Mesendoderm (in vitro differentiated cells): Measurements from ENCODE around the gene GAB2.

ENCODE experiments used
- DNase-seq: peaks from one replicate; pipeline ENCODE4 v3.0.0; 2013
- H2AK5ac ChIP-seq: 2 replicates; pipeline ENCODE4 v1.6.1; 2013; ENCODE audit warnings: low read length, inconsistent platforms
- H2BK120ac ChIP-seq: 2 replicates; pipeline ENCODE4 v1.6.1; 2013; ENCODE audit warnings: low read depth, mild to moderate bottlenecking, low read length, moderate library complexity, mixed read lengths
- H2BK15ac ChIP-seq: replicated peaks from 2 replicates; pipeline ENCODE4 v1.6.1; 2013; ENCODE audit warnings: low read depth, mild to moderate bottlenecking, moderate library complexity
- H2BK5ac ChIP-seq: 2 replicates; pipeline ENCODE4 v1.6.1; 2013; ENCODE audit warnings: low read length, inconsistent platforms
- H3K18ac ChIP-seq: 2 replicates; pipeline ENCODE4 v1.6.1; 2013; ENCODE audit warnings: mild to moderate bottlenecking, low read length, mixed read lengths
- H3K23ac ChIP-seq: one replicate; pipeline ENCODE4 v1.6.1; 2013; ENCODE audit warnings: low read length
- H3K27ac ChIP-seq: 2 replicates; pipeline ENCODE4 v1.5.1; 2013; ENCODE audit warnings: low read depth, mild to moderate bottlenecking, inconsistent platforms, low read length, moderate library complexity
- H3K27me3 ChIP-seq: 2 replicates; pipeline ENCODE4 v1.6.1; 2013; ENCODE audit warnings: low read length, control low read depth, mild to moderate bottlenecking, inconsistent platforms; ENCODE audit not compliant: insufficient read depth, poor library complexity
- H3K36me3 ChIP-seq: 2 replicates; pipeline ENCODE4 v1.6.1; 2013; ENCODE audit warnings: low read length, inconsistent platforms; ENCODE audit not compliant: control insufficient read depth, insufficient read depth
- H3K4ac ChIP-seq: one replicate; pipeline ENCODE4 v1.6.1; 2013; ENCODE audit warnings: low read depth, mild to moderate bottlenecking, low read length, moderate library complexity
- H3K4me1 ChIP-seq: 2 replicates; pipeline ENCODE4 v1.6.1; 2013; ENCODE audit warnings: low read depth, low read length, inconsistent platforms; ENCODE audit not compliant: control insufficient read depth
- H3K4me2 ChIP-seq: 2 replicates; pipeline ENCODE4 v1.6.1; 2013; ENCODE audit warnings: low read length
- H3K4me3 ChIP-seq: 2 replicates; pipeline ENCODE4 v1.5.1; 2013; ENCODE audit warnings: mild to moderate bottlenecking, low read length
- H3K56ac ChIP-seq: one replicate; pipeline ENCODE4 v1.6.1; 2013; ENCODE audit warnings: low read length
- H3K79me1 ChIP-seq: 2 replicates; pipeline ENCODE4 v1.6.1; 2013; ENCODE audit warnings: low read length, inconsistent platforms
- H3K79me2 ChIP-seq: 2 replicates; pipeline ENCODE4 v1.6.1; 2013; ENCODE audit warnings: mild to moderate bottlenecking, low read length; ENCODE audit not compliant: control insufficient read depth, insufficient read depth
- H3K9ac ChIP-seq: 2 replicates; pipeline ENCODE4 v1.6.1; 2013; ENCODE audit warnings: low read length, inconsistent platforms
- H4K5ac ChIP-seq: one replicate; pipeline ENCODE4 v1.6.1; 2013; ENCODE audit warnings: low read length
- H4K8ac ChIP-seq: one replicate; pipeline ENCODE4 v1.6.1; 2013; ENCODE audit warnings: low read depth, mild to moderate bottlenecking, control low read depth, low read length, moderate library complexity
- WGBS: extraction: QIAGEN DNeasy Blood & Tissue Kit; methylation state at CpG from one replicate; pipeline ENCODE4 v1.1.7; 2013; ENCODE audit warnings: low lambda C conversion rate, missing lambda C conversion rate; ENCODE audit not compliant: insufficient coverage; ENCODE audit errors: extremely low coverage; 5-methylcytosine and 5-hydroxymethylcytosine counted together

The GAB2 gene

DNA sequence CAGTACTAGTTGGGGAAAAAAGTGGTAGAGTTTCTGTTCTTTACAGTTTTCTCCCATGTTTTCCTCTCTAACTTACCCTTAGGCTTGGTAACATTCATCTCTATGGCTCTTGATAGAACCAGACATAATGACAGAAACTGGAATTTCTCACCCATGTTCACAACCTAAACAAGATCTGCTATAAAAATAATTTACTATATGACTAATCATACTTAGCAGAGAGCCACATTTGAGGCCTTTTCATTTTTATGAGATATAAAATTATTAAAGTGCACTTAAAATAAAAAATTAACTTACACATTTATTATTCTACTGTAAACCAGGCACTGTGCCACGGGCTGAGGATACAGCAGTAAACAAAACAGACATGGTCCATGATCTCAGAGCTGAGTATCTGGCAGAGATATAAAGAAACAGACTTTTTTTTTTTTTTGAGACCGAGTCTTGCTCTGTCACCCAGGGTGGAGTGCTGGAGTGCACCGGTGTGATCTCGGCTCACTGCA is 98.1 kb downstream of the GAB2 start:
- no peaks in the 10 kb centered on the region for H3K36me3 ChIP-seq
- H2BK120ac ChIP-seq, result no peak overlapping the region
- no peak overlapping the region for H3K23ac ChIP-seq
- no peak overlapping the region for H3K9ac ChIP-seq
- no peak overlapping the region for H3K18ac ChIP-seq
- no peak for DNase-seq
- H3K79me2 ChIP-seq, result no peaks in the 10 kb centered on the region
- no peaks in the 10 kb centered on the region for H3K27me3 ChIP-seq
- H3K4ac ChIP-seq, result no peak overlapping the region
- H2AK5ac ChIP-seq, result no peak overlapping the region
- H3K4me1 ChIP-seq, result no peaks in the 10 kb centered on the region
- no peak overlapping the region for H3K4me3 ChIP-seq
- no CpG with 5 or more reads among the region's 4 CpGs for WGBS
- no peak overlapping the region for H3K56ac ChIP-seq
- no peaks in the 10 kb centered on the region for H3K79me1 ChIP-seq
- no peak overlapping the region for H2BK5ac ChIP-seq
- H3K27ac ChIP-seq, result no peak overlapping the region
- no peak overlapping the region for H3K4me2 ChIP-seq
- H4K8ac ChIP-seq, result no peak overlapping the region
- H2BK15ac ChIP-seq, result no peak overlapping the region
- H4K5ac ChIP-seq, result no peak overlapping the region

DNA sequence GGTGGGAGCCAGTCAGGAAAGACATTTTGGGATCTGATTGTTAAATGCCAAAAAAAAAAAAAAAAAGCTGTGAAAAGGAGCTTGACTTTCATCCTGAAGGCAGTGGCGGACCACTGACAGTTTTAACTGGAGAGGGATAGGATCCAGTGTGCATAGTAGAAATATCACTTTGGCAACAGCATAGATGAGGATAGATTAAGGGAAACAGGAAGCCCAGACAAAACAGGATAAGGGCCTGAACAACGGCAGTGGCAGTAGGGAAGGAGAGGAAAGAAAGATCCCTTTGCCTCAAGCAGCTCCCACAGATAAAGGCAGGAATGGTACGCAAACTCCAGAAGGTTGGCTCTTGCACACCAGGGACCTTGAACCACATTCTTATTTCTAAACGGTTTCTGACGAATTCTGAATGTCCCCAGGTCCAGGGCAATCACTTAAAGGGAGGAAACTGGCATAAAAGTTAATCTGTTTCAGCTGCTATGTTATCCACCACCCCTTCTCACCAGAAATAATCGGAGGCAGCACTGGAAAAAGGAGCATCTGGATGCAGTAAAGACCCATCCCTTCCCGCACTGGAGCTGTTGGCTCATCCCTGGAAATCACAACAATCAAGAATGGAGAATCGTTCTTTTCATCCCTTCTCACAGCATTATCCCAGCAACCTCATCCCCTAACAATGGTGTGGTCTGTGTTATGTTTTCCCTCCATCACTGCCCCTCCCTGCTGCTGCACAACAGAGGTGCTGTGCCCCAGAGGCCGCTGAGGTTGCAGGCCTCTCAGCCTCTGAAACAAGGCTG is 99.1 kb downstream of the GAB2 start:
- Histone ChIP-seq H2AK5ac (no peak overlapping the region), H3K4me1 (no peaks in the 10 kb centered on the region), H4K8ac (no peak overlapping the region), H3K79me1 (no peaks in the 10 kb centered on the region), H3K4ac (no peak overlapping the region), H4K5ac (no peak overlapping the region), H3K27me3 (no peaks in the 10 kb centered on the region), H3K56ac (no peak overlapping the region), H2BK5ac (no peak overlapping the region), H3K18ac (no peak overlapping the region), H3K36me3 (no peaks in the 10 kb centered on the region), H3K23ac (no peak overlapping the region), H2BK120ac (no peak overlapping the region), H3K4me2 (no peak overlapping the region), H3K79me2 (no peaks in the 10 kb centered on the region), H3K4me3 (no peak overlapping the region), H2BK15ac (no peak overlapping the region), H3K27ac (no peak overlapping the region), H3K9ac (no peak overlapping the region)
- WGBS, result no CpG with 5 or more reads among the region's 9 CpGs
- no peak for DNase-seq

DNA sequence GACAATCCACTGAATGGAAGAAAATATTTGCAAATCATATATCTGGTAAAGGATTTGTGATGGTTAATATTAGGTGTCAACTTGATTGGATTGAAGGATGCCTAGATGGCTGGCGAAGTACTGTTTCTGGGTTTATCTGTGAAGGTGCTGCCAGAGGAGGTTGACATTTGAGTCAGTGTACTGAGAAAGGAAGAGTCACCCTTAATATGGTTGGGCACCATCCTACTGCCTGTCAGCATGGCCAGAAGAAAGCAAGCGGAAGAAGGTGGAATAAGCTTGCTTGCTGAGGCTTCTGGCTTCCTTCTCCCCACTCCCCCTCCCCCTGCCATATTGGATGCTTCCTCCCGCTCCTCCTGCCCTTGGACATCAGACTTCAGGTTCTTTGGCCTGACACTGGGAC is 101.9 kb downstream of the GAB2 start:
- H3K27me3 ChIP-seq, result no peaks in the 10 kb centered on the region
- H2BK5ac ChIP-seq, result no peak overlapping the region
- no CpG with 5 or more reads among the region's 3 CpGs for WGBS
- H3K36me3 ChIP-seq, result no peaks in the 10 kb centered on the region
- no peak overlapping the region for H3K18ac ChIP-seq
- H3K4me2 ChIP-seq, result no peak overlapping the region
- H3K56ac ChIP-seq, result no peak overlapping the region
- no peak overlapping the region for H4K5ac ChIP-seq
- H4K8ac ChIP-seq, result no peak overlapping the region
- H2BK120ac ChIP-seq, result no peak overlapping the region
- no peak overlapping the region for H3K4ac ChIP-seq
- no peak overlapping the region for H3K4me3 ChIP-seq
- no peak for DNase-seq
- no peak overlapping the region for H3K23ac ChIP-seq
- no peak overlapping the region for H2BK15ac ChIP-seq
- no peak overlapping the region for H2AK5ac ChIP-seq
- H3K79me2 ChIP-seq, result no peaks in the 10 kb centered on the region
- no peak overlapping the region for H3K27ac ChIP-seq
- H3K4me1 ChIP-seq, result no peaks in the 10 kb centered on the region
- no peaks in the 10 kb centered on the region for H3K79me1 ChIP-seq
- H3K9ac ChIP-seq, result no peak overlapping the region

DNA sequence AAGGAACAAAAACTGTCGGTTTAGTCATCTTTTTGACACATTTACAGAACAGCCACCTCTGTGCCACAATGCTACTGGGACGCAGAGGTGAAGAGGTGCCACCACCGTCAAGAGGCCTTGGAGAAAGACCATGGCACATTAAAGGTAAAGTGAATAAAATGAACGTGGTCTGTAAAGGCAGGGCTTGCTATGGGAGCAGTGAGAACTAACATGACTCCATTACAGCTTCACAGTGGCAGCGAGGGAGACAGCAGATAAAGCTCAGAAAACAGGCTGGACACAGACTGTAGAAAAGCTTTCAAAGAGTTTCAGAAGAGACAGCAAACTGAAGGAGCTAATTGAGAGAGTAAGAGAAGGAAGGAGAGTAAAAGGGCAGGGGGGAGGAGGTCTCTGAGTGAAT is 102.9 kb downstream of the GAB2 start:
- no peak overlapping the region for H2AK5ac ChIP-seq
- no peaks in the 10 kb centered on the region for H3K79me2 ChIP-seq
- H3K27me3 ChIP-seq, result no peaks in the 10 kb centered on the region
- no peak overlapping the region for H4K8ac ChIP-seq
- H3K79me1 ChIP-seq, result no peaks in the 10 kb centered on the region
- H4K5ac ChIP-seq, result no peak overlapping the region
- no peak overlapping the region for H3K18ac ChIP-seq
- no peaks in the 10 kb centered on the region for H3K4me1 ChIP-seq
- no peaks in the 10 kb centered on the region for H3K36me3 ChIP-seq
- no peak overlapping the region for H3K23ac ChIP-seq
- H3K9ac ChIP-seq, result no peak overlapping the region
- no peak overlapping the region for H3K4me3 ChIP-seq
- H3K27ac ChIP-seq, result no peak overlapping the region
- H2BK15ac ChIP-seq, result no peak overlapping the region
- H3K4ac ChIP-seq, result no peak overlapping the region
- H2BK5ac ChIP-seq, result no peak overlapping the region
- WGBS, result no CpG with 5 or more reads among the region's 5 CpGs
- H2BK120ac ChIP-seq, result no peak overlapping the region
- DNase-seq, result no peak
- H3K4me2 ChIP-seq, result no peak overlapping the region
- no peak overlapping the region for H3K56ac ChIP-seq

DNA sequence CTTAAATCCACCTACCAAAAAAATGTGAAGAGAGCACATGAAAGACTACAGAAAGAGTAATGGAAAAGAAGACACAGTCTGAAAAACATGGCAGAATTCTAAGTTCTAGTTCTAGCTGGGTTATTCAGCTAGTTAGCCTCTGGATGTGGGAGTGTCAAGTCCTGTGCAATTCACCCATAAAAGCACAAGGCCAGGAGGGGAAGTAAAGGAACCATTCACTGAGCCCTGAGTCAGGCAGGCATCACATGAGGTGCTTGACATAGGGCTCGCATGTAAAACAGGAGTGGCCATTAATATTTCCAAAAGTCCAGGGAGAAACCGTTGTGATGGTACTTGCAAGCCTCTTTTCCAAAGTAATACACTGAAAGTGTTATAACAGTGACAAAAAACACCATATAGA is 103.7 kb downstream of the GAB2 start:
- no peaks in the 10 kb centered on the region for H3K79me2 ChIP-seq
- no peak overlapping the region for H2AK5ac ChIP-seq
- no peak overlapping the region for H3K23ac ChIP-seq
- H3K18ac ChIP-seq, result no peak overlapping the region
- H2BK15ac ChIP-seq, result no peak overlapping the region
- no peaks in the 10 kb centered on the region for H3K36me3 ChIP-seq
- H2BK5ac ChIP-seq, result no peak overlapping the region
- H4K5ac ChIP-seq, result no peak overlapping the region
- H3K4ac ChIP-seq, result no peak overlapping the region
- no peak overlapping the region for H3K4me3 ChIP-seq
- H3K27me3 ChIP-seq, result no peaks in the 10 kb centered on the region
- no peak for DNase-seq
- H4K8ac ChIP-seq, result no peak overlapping the region
- no CpG with 5 or more reads among the region's 2 CpGs for WGBS
- no peak overlapping the region for H3K56ac ChIP-seq
- no peak overlapping the region for H3K27ac ChIP-seq
- H3K4me1 ChIP-seq, result no peaks in the 10 kb centered on the region
- H2BK120ac ChIP-seq, result no peak overlapping the region
- no peaks in the 10 kb centered on the region for H3K79me1 ChIP-seq
- H3K4me2 ChIP-seq, result no peak overlapping the region
- no peak overlapping the region for H3K9ac ChIP-seq
